GM12878 (cell line): ENCODE results near the gene C11orf58. TPM values are rescaled to one million over a fixed set of nuclear protein-coding genes. Genes with fewer than 3 reads are reported as not detected.

ENCODE experiments used
- ATAC-seq: fragments of 200-7000 bp; cut with Tn5 transposase; 3 replicates; pipeline ENCODE4 v1.9.1; 2020; ENCODE audit warnings: mild to moderate bottlenecking, moderate library complexity
- BruUV-seq: library from RNA; stranded (reverse); fragments of 400-500 nt; replicated peaks from 2 replicates; lab custom pipeline; 2021; lab: Mats Ljungman, UMichigan
- CTCF ChIA-PET: fragments of 300-600 bp; sonication (Branson Sonifier 250); formaldehyde crosslinking; extraction: SDS; loops from one replicate; lab custom pipeline; 2021; ENCODE audit warnings: inconsistent platforms; lab: Yijun Ruan, JAX
- POLR2A ChIA-PET: fragments of 350-600 bp; formaldehyde crosslinking; extraction: SDS; loops from one replicate; lab custom pipeline; 2021; ENCODE audit warnings: inconsistent platforms; lab: Charles Lee
- RAD21 ChIA-PET: fragments of 300-600 bp; sonication (Branson Sonifier 250); formaldehyde crosslinking; loops from one replicate; lab custom pipeline; 2023; ENCODE audit warnings: antibody characterized with exemption; ENCODE audit not compliant: unreplicated experiment; lab: Charles Lee
- SMC1A ChIA-PET: fragments of 300-600 bp; sonication (Branson Sonifier 250); formaldehyde crosslinking; loops from one replicate; lab custom pipeline; 2023; ENCODE audit not compliant: unreplicated experiment, uncharacterized antibody; lab: Charles Lee
- DNase-seq: peaks from one replicate; pipeline ENCODE4 v3.0.0-alpha.2; 2011; ENCODE audit warnings: low read depth, low spot score
- FAIRE-seq: peaks from 3 replicates; lab custom pipeline; 2011; peaks lifted over from hg19 to GRCh38; lab: Jason Lieb, UNC
- H2AFZ ChIP-seq: 2 replicates; pipeline ENCODE4 v1.6.0; 2011; ENCODE audit warnings: low read depth, low read length, control low read depth; ENCODE audit not compliant: control insufficient read depth
- H3K27ac ChIP-seq: 2 replicates; pipeline ENCODE4 v1.5.1; 2011; ENCODE audit warnings: control low read depth; ENCODE audit not compliant: control insufficient read depth, insufficient read depth
- H3K27me3 ChIP-seq, 2 experiments: replicated peaks in 1 of 2; 2 replicates each; pipeline versions ENCODE4 v1.6.0 to v1.6.1; 2011; ENCODE audit warnings: low read length in 1 of 2; ENCODE audit not compliant: control insufficient read depth in 2 of 2, insufficient read depth in 2 of 2
- H3K36me3 ChIP-seq, 2 experiments: 2 replicates each; pipeline ENCODE4 v1.5.1; 2011; ENCODE audit warnings: low read length in 1 of 2; ENCODE audit not compliant: control insufficient read depth in 2 of 2, insufficient read depth in 2 of 2
- H3K4me1 ChIP-seq: 2 replicates; pipeline ENCODE4 v1.6.1; 2011; ENCODE audit warnings: mild to moderate bottlenecking, low read length, moderate library complexity, mixed read lengths; ENCODE audit not compliant: control insufficient read depth, insufficient read depth
- H3K4me2 ChIP-seq: 2 replicates; pipeline ENCODE4 v1.6.0; 2011; ENCODE audit warnings: control low read depth; ENCODE audit not compliant: control insufficient read depth, insufficient read depth
- H3K4me3 ChIP-seq: fragments of 200-600 bp; sonication (generic); 2 replicates; pipeline ENCODE4 v1.5.1; 2016
- H3K79me2 ChIP-seq: 2 replicates; pipeline ENCODE4 v1.6.0; 2011; ENCODE audit warnings: low read length; ENCODE audit not compliant: control insufficient read depth, insufficient read depth
- H3K9ac ChIP-seq: 2 replicates; pipeline ENCODE4 v1.8.0; 2011; ENCODE audit warnings: low read length, control low read depth, mixed read lengths; ENCODE audit not compliant: control insufficient read depth, insufficient read depth
- H3K9me3 ChIP-seq: replicated peaks from 3 replicates; pipeline ENCODE4 v1.5.1; 2011; ENCODE audit warnings: mild to moderate bottlenecking, low read length; ENCODE audit not compliant: control insufficient read depth, insufficient read depth
- H4K20me1 ChIP-seq: 2 replicates; pipeline ENCODE4 v1.6.0; 2011; ENCODE audit not compliant: control insufficient read depth, insufficient read depth
- ASH2L ChIP-seq: fragments of 300-600, 200-600 bp; sonication (generic); IDR thresholded peaks from 2 replicates; pipeline ENCODE4 v1.6.1; 2017; ENCODE audit warnings: low read depth, mild to moderate bottlenecking, borderline replicate concordance
- CBFB ChIP-seq: IDR thresholded peaks from 2 replicates; pipeline ENCODE4 v1.6.1; 2016; ENCODE audit warnings: antibody characterized with exemption, low read depth
- ESRRA ChIP-seq: IDR thresholded peaks from 2 replicates; pipeline ENCODE4 v1.6.1; 2012; ENCODE audit warnings: mild to moderate bottlenecking, low read length, improper control_type of control experiment
- HCFC1 ChIP-seq: fragments of 150-350 bp; IDR thresholded peaks from 2 replicates; pipeline ENCODE4 v1.6.1; 2014; ENCODE audit warnings: low read length
- HDAC2 ChIP-seq: fragments of 200-600 bp; sonication (generic); IDR thresholded peaks from 2 replicates; pipeline ENCODE4 v1.6.1; 2017
- MAX ChIP-seq: IDR thresholded peaks from 2 replicates; pipeline ENCODE4 v1.6.1; 2012; ENCODE audit warnings: low read depth, low read length, improper control_type of control experiment
- NKRF ChIP-seq: fragments of 450-650 bp; conservative IDR thresholded peaks from 2 replicates; pipeline ENCODE4 v1.6.1; 2017; ENCODE audit warnings: mild to moderate bottlenecking, moderate library complexity
- POLR2AphosphoS2 ChIP-seq: IDR thresholded peaks from 2 replicates; pipeline ENCODE4 v1.6.1; 2011; ENCODE audit warnings: low read depth, mild to moderate bottlenecking, low read length, improper control_type of control experiment, moderate library complexity
- POU2F2 ChIP-seq: IDR thresholded peaks from 3 replicates; pipeline ENCODE4 v1.6.1; 2011; ENCODE audit warnings: low read depth, mild to moderate bottlenecking, low read length, borderline replicate concordance
- RCOR1 ChIP-seq: conservative IDR thresholded peaks from 2 replicates; pipeline ENCODE4 v1.6.1; 2012; ENCODE audit warnings: low read depth, low read length, improper control_type of control experiment
- RELA ChIP-seq: fragments of 450-650 bp; IDR thresholded peaks from 2 replicates; pipeline ENCODE4 v1.8.0; 2014; ENCODE audit warnings: borderline replicate concordance; ENCODE audit not compliant: partially characterized antibody
- SMAD5 ChIP-seq: IDR thresholded peaks from 2 replicates; pipeline ENCODE4 v1.6.1; 2016; ENCODE audit warnings: antibody characterized with exemption, low read depth
- TAF1 ChIP-seq: IDR thresholded peaks from 2 replicates; pipeline ENCODE4 v1.6.1; 2011; ENCODE audit warnings: mild to moderate bottlenecking, low read depth, low read length, borderline replicate concordance
- YBX1 ChIP-seq: fragments of 450-650 bp; IDR thresholded peaks from 2 replicates; pipeline ENCODE4 v1.6.1; 2016; ENCODE audit warnings: antibody characterized with exemption
- YY1 ChIP-seq: IDR thresholded peaks from 2 replicates; pipeline ENCODE4 v1.6.1; 2011; ENCODE audit warnings: low read depth, mild to moderate bottlenecking, low read length
- ZNF24 ChIP-seq: fragments of 450-650 bp; IDR thresholded peaks from 2 replicates; pipeline ENCODE4 v1.6.1; 2017; ENCODE audit warnings: antibody characterized with exemption, mild to moderate bottlenecking
- ZSCAN29 ChIP-seq: fragments of 450-650 bp; IDR thresholded peaks from 2 replicates; pipeline ENCODE4 v1.6.1; 2017; ENCODE audit warnings: mild to moderate bottlenecking, moderate library complexity
- WGBS: methylation state at CpG from one replicate; pipeline ENCODE4 v1.1.6; 2016; ENCODE audit warnings: low lambda C conversion rate; ENCODE audit not compliant: insufficient replicate concordance, insufficient coverage; ENCODE audit errors: missing lambda C conversion rate; 5-methylcytosine and 5-hydroxymethylcytosine counted together
- in situ Hi-C: fragments of 300-500 bp; cut with MboI; formaldehyde crosslinking; loops from 9 replicates; pipeline ENCODE4 v1.14.3; 2018; ENCODE audit warnings: mixed read lengths
- intact Hi-C: fragments of 100-400 bp; cut with micrococcal nuclease; formaldehyde crosslinking; loops from one replicate; pipeline ENCODE4 v1.14.2; 2022; ENCODE audit not compliant: unreplicated experiment
- polyA plus RNA-seq, 11 experiments: library from polyadenylated mRNA; depleted of rRNA in 4 of 11; unstranded in 6 of 11; stranded (reverse) in 5 of 11; fragments of >200 nt; fragmentation: Nextera tagmentation in 4 of 11; fragmentation: Illumina TruSeq in 1 of 11; extraction: Ambion mirVana in 4 of 11; extraction: Trizol in 1 of 11; gene quantifications; 1 replicate in 1 of 11; 2 replicates in 10 of 11; pipeline versions ENCODE4 v1.2.1 to v1.2.3, GENCODE V29; 2011 to 2016; ENCODE audit warnings: inconsistent platforms in 2 of 11, missing spikeins in 2 of 11, low read depth in 1 of 11
- total RNA-seq, 4 experiments: library from RNA; depleted of rRNA in 3 of 4; stranded (reverse); fragments of >200 nt in 3 of 4; fragmentation: Illumina TruSeq in 1 of 4; extraction: Trizol in 1 of 4; gene quantifications; 2 replicates each; pipeline versions ENCODE4 v1.2.1 to v1.2.3, GENCODE V29; 2013 to 2021

Gene C11orf58
- total and polyA plus RNA-seq, 10 of the 15 experiments (the other 5 are each of a cell fraction or from before 2014, with no cell fraction given): 98.2 to 379 (median 211) TPM

DNA sequence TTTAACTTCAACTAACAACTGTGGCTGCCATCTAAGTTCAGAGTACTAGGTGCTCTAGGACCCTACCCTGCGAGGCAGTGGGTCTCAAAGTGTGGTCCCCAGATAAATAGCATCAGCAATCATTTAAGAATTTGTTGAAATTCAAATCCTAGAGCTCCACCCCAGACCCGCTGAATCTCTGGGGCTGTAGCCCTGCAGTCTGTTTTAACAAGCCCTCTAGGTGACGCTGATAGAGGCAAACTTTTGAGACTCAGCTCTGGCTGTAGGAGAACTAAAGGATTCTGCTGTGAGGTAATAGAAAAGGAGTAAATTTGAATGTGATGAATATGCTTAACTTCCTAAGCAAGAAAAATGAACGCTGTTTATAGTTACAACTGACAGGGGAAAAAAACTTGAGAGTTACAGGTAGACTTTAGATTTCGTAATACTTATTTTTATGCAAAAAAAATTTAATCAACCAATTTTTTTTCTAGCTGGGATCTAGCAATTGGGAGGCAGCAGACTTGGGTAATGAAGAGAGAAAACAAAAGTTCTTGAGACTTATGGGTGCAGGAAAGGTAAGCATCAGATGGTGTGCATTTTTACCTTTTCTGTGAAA lies 5.8 kb downstream of the C11orf58 start:
- no peaks in the 10 kb centered on the region for H3K27me3 ChIP-seq
- no peak for TF ChIP-seq ZSCAN29
- TF ChIP-seq POU2F2: no peak
- TF ChIP-seq HDAC2: no peak
- H2AFZ ChIP-seq: no peak overlapping the region
- DNase-seq: no peak
- CTCF ChIA-PET: no interaction called here
- H4K20me1 ChIP-seq: no peaks in the 10 kb centered on the region; the same call in 1 of the 2 replicates
- H3K9ac ChIP-seq: no peak overlapping the region
- in situ Hi-C loops: no loop called here
- H3K4me2 ChIP-seq: peak overlapping the region; percentile 22; the same call in 1 of the 2 replicates
- peaks cover 4% of the 10 kb centered on the region; the same call in 1 of the 2 replicates for H3K4me1 ChIP-seq
- 97% methylated on average over 5 of the region's 5 CpGs for WGBS
- RAD21 ChIA-PET: no interaction called here
- intact Hi-C loops: no loop called here
- FAIRE-seq: no peak
- BruUV-seq: no TSS peak
- SMC1A ChIA-PET: interaction anchor here (1.3 kb wide), 1 partner anchor 9 kb away, joined by 3 read pairs; no protein-coding TSS in a partner anchor
- POLR2A ChIA-PET: no interaction called here
- no peaks in the 10 kb centered on the region for H3K9me3 ChIP-seq
- peaks cover 58% of the 10 kb centered on the region for H3K79me2 ChIP-seq
- no peak for ATAC-seq
- H3K4me3 ChIP-seq: no peak overlapping the region
- no peak overlapping the region for H3K27ac ChIP-seq
- peaks cover 0 to 41% of the 10 kb centered on the region in 2 experiments for H3K36me3 ChIP-seq

DNA sequence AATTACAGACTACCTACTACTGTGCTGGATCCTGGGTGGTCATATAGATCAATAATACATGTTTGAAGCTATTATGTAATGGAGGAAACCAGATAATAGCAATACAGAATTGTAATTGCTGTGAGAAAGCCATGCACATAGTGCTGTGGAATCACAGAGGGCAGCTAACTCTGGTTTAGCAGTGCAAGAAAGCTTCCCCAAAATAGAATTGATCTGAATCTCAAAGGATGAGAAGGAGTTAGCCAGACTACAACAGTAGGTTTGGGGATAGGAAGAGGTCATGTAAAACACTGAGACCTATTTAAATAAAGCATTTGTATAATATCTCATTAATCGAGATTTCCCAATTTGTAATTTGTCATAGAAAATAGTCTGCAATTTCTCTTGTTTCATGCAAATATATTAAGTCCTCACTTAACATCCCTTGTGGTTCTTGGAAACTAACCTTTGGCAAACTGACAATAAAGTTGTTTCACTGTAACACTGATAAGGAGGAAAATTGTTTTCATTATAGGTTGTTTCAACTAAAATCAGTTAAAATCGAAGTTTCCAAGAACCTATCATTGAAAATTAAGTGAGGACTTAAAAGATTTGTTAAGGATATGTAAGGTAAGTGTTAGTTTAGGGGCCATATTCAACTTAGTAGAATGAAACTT lies 7.6 kb downstream of the C11orf58 start:
- H3K4me3 ChIP-seq: no peak overlapping the region
- no peak overlapping the region for H3K9ac ChIP-seq
- ChIA-PET RAD21 (no interaction called here), POLR2A (no interaction called here), CTCF (no interaction called here), SMC1A (no interaction called here)
- no peak overlapping the region; the same call in 1 of the 2 replicates for H3K4me2 ChIP-seq
- no peaks in the 10 kb centered on the region for H3K9me3 ChIP-seq
- no peak overlapping the region for H2AFZ ChIP-seq
- DNase-seq: no peak
- intact Hi-C loops: no loop called here
- H4K20me1 ChIP-seq: no peaks in the 10 kb centered on the region; the same call in 1 of the 2 replicates
- in situ Hi-C loops: no loop called here
- H3K27me3 ChIP-seq: no peaks in the 10 kb centered on the region
- WGBS: 97% methylated on average over 2 of the region's 2 CpGs
- H3K4me1 ChIP-seq: peaks cover 4% of the 10 kb centered on the region; the same call in 1 of the 2 replicates
- no peak overlapping the region for H3K27ac ChIP-seq
- ATAC-seq: no peak
- no peak for FAIRE-seq
- no TSS peak for BruUV-seq
- peaks cover 5 to 51% of the 10 kb centered on the region in 2 experiments for H3K36me3 ChIP-seq
- peaks cover 41% of the 10 kb centered on the region for H3K79me2 ChIP-seq
- TF ChIP-seq POLR2AphosphoS2 (no peak), ESRRA (no peak), YBX1 (no peak), NKRF (no peak), POU2F2 (no peak), ASH2L (no peak), TAF1 (no peak), YY1 (no peak), SMAD5 (no peak), CBFB (no peak), RCOR1 (no peak), ZNF24 (no peak), HCFC1 (no peak), RELA (no peak), MAX (no peak)
